Right lobe of liver (tissue), 6 donors: Measurements from ENCODE around the gene C9orf72. TPM values are rescaled to one million over a fixed set of nuclear protein-coding genes. Genes with fewer than 3 reads are reported as not detected.

ENCODE experiments used
- ATAC-seq, 4 donors: fragments of 200-7000 bp; cut with Tn5 transposase; one replicate each; pipeline ENCODE4 v1.9.1; 2020; ENCODE audit warnings: mild to moderate bottlenecking in 4 of 4, moderate library complexity in 4 of 4
- DNase-seq, 3 donors: peaks; one replicate each; pipeline ENCODE4 v3.0.0-alpha.2; 2020
- H3K27ac ChIP-seq, 3 donors: fragments of 200-600 bp; one replicate each; pipeline ENCODE4 v1.8.0; 2022
- H3K27me3 ChIP-seq, 2 donors: fragments of 200-600 bp; one replicate each; pipeline ENCODE4 v1.8.0; 2022
- H3K36me3 ChIP-seq, 4 donors: fragments of 200-600 bp; sonication (generic) in 1 of 4; one replicate each; pipeline versions ENCODE4 v1.5.1 to v1.8.0; 2017 to 2022; ENCODE audit warnings: control low read depth in 1 of 4
- H3K4me1 ChIP-seq, 4 donors: fragments of 200-600 bp; sonication (generic) in 1 of 4; one replicate each; pipeline versions ENCODE4 v1.5.1 to v1.8.0; 2017 to 2022; ENCODE audit warnings: control low read depth in 1 of 4
- H3K4me3 ChIP-seq, 3 donors: fragments of 200-600 bp; one replicate each; pipeline ENCODE4 v1.8.0; 2022
- H3K9me3 ChIP-seq, 4 donors: fragments of 200-600 bp; sonication (generic) in 1 of 4; one replicate each; pipeline versions ENCODE4 v1.5.1 to v1.8.0; 2017 to 2022; ENCODE audit warnings: control low read depth in 1 of 4
- POLR2A ChIP-seq: fragments of 450-650 bp; IDR thresholded peaks from one replicate; pipeline ENCODE4 v1.6.1; 2017; ENCODE audit warnings: antibody characterized with exemption, mild to moderate bottlenecking
- WGBS: methylation state at CpG from one replicate; pipeline ENCODE4 v1.1.6; 2018; ENCODE audit warnings: low coverage, low lambda C conversion rate; ENCODE audit not compliant: insufficient coverage; ENCODE audit errors: missing lambda C conversion rate; 5-methylcytosine and 5-hydroxymethylcytosine counted together
- intact Hi-C, 2 donors: fragments of 100-400 bp; cut with DNase I; formaldehyde crosslinking; loops; one replicate each; pipeline versions ENCODE4 v1.11.2 to v1.14.1; 2022
- total RNA-seq, 6 experiments: library from RNA; depleted of rRNA in 2 of 6; stranded (reverse); fragments of >200 nt in 2 of 6; fragmentation: NEBNext Ultra II Directional in 3 of 6; extraction: Animal tissue kit (Norgen Biotek cat#: 25700) in 3 of 6; gene quantifications; one replicate each; pipeline versions ENCODE4 v1.1.0 to v1.2.4, GENCODE V29; 2016 to 2023
- TF ChIP-seq, protein P1 (sequence below), 4 donors: fragments of 200-600 bp in 3 of 4; fragments of 450-650 bp in 1 of 4; IDR thresholded peaks; one replicate each; pipeline versions ENCODE4 v1.5.1 to v1.8.0; 2016 to 2022; ENCODE audit warnings: antibody characterized with exemption in 4 of 4, mild to moderate bottlenecking in 2 of 4
- donor health status: DM: no; HTN: yes; CAD: no.
- donor health status: DM: no; HTN: no; CAD: no.
- donor health status: DM: no; HTN: no; CAD: no.
- donor health status: DM: no; HTN: yes; CAD: no.
- donor health status: DM: no; HTN: yes; CAD: no.

Gene C9orf72
- total RNA-seq, 6 experiments from 2014 or later = 4.9 to 7.7 (median 6.8) TPM

DNA sequence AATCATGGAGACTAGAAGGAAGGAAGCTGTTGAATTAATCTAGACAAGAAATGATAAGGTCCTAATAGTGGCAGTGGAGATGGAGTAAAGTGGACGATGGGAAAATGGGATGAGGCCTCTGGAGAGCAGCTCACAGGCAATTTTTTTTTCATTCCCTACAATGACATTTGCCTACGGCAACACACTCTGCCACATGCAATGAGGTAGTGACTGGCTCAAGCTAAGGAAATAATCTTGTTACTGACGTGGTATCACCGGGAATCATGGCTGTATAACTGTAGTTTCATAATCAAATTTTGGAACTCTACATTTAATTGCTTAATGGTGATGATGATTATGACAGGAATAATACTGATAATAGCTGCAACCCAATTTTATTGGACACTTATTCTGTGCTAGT lies 31.5 kb downstream of the C9orf72 start:
- Histone ChIP-seq H3K9me3 (no peaks in the 10 kb centered on the region), H3K36me3 (no peaks in the 10 kb centered on the region), H3K4me1 (peaks cover 0 to 41% (median 12%) of the 10 kb centered on the region in 4 donors), H3K27me3 (no peaks in the 10 kb centered on the region), H3K4me3 (no peak overlapping the region), H3K27ac (no peak overlapping the region)
- DNase-seq (no peak), ATAC-seq (no peak)
- WGBS = 93% methylated on average over 4 of the region's 4 CpGs
- no peak for TF ChIP-seq POLR2A
- TF ChIP-seq, protein P1, sequence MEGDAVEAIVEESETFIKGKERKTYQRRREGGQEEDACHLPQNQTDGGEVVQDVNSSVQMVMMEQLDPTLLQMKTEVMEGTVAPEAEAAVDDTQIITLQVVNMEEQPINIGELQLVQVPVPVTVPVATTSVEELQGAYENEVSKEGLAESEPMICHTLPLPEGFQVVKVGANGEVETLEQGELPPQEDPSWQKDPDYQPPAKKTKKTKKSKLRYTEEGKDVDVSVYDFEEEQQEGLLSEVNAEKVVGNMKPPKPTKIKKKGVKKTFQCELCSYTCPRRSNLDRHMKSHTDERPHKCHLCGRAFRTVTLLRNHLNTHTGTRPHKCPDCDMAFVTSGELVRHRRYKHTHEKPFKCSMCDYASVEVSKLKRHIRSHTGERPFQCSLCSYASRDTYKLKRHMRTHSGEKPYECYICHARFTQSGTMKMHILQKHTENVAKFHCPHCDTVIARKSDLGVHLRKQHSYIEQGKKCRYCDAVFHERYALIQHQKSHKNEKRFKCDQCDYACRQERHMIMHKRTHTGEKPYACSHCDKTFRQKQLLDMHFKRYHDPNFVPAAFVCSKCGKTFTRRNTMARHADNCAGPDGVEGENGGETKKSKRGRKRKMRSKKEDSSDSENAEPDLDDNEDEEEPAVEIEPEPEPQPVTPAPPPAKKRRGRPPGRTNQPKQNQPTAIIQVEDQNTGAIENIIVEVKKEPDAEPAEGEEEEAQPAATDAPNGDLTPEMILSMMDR (IDR thresholded peaks at IDR 0.05) = no peak
- intact Hi-C loops = loop anchor here in 1 of 2 donors (5.0 kb wide), 1 partner anchor 209 kb away; no protein-coding TSS in a partner anchor

DNA sequence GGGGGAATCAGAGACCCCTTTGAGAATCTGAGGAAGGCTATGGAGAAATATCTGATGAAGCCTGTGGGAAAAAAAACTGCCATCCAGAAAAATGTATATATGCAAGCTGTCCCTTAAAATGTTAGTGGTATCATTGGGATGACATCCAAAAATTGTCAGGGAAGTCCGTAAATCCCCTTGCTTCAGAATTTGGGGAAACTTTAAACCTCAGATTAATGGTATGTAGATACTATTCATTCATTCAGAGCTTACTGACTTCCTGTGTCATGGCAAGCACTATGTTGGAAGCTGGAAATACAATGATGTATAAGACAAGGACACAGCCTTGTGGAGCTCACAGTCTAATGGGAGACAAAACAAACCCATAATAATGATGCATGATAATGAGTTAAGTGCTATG lies 32.8 kb downstream of the C9orf72 start:
- ATAC-seq = peak in 1 of 4 donors; percentile 3
- 38% methylated on average over 1 of the region's 1 CpG for WGBS
- H3K27me3 ChIP-seq = no peaks in the 10 kb centered on the region

DNA sequence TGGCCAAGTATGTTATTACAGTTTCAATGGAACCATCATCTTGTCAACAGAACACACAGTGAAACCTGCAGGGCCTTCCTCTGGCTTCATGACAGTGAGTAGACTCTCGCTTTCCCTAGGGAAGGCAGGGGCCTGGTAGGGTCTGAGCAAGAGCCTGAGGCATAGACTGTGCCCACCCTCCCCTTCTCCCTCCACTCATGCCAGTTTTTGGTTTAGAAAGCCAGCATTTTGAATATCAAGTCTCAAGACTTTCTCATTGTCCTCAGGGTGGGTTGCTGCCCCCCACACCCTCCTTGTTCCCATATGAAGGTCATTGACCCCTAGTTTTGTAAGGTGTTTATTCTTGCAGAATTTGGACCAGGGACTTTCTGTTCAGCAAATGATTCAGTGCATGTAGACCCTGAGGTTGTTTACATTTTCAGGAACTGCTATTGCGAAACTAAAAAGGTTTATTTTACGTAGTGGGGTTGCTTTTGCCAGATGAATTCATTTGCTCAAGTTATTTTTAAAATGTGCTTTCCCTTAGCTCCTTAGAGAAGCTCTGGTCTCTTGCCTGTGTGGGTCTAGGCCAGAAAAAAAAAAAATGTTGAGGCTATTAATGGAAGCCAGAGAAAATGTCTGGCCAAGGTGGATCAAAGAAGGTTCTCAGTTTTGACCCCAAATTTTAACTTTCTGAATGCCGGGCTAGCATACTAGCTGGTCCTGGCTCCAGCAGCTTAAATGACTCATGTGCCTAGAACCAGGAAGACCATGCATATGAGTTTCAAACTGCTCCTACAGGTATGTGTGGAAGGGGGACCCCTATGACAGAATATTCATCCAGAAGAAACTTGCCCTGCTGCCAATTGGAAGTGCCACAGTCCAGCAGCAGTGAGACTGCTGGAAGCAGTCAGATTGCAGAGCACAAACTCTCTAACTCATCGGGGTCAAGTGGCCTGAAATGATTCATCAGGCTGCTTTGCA lies 33.5 kb downstream of the C9orf72 start:
- Histone ChIP-seq H3K9me3 (no peaks in the 10 kb centered on the region), H3K4me3 (no peak overlapping the region), H3K27ac (peak overlapping the region; percentile 75 to 82 (median 80)), H3K4me1 (peaks cover 0 to 43% (median 12%) of the 10 kb centered on the region in 4 donors), H3K27me3 (no peaks in the 10 kb centered on the region), H3K36me3 (no peaks in the 10 kb centered on the region)
- intact Hi-C loops = loop anchor here in 1 of 2 donors (5.0 kb wide), 1 partner anchor 207 kb away; no protein-coding TSS in a partner anchor
- TF ChIP-seq, protein P1 (IDR thresholded peaks at IDR 0.05) = no peak
- TF ChIP-seq POLR2A = no peak
- WGBS = 26% methylated on average over 5 of the region's 5 CpGs
- ATAC-seq (peak; percentile 74 to 88 (median 80)), DNase-seq (peak in 2 of 3 donors; percentile 35 to 61)

More for the DNA sequence above, 32.8 kb downstream of the C9orf72 start:
- Histone ChIP-seq H3K27ac (peak overlapping the region; percentile 75 to 82 (median 80)), H3K4me1 (peaks cover 0 to 43% (median 12%) of the 10 kb centered on the region in 4 donors), H3K4me3 (no peak overlapping the region), H3K9me3 (no peaks in the 10 kb centered on the region), H3K36me3 (no peaks in the 10 kb centered on the region)
- no peak for DNase-seq
- intact Hi-C loops = loop anchor here in 1 of 2 donors (5.0 kb wide), 1 partner anchor 208 kb away; no protein-coding TSS in a partner anchor
- TF ChIP-seq, protein P1 (IDR thresholded peaks at IDR 0.05) = no peak
- TF ChIP-seq POLR2A = no peak

DNA sequence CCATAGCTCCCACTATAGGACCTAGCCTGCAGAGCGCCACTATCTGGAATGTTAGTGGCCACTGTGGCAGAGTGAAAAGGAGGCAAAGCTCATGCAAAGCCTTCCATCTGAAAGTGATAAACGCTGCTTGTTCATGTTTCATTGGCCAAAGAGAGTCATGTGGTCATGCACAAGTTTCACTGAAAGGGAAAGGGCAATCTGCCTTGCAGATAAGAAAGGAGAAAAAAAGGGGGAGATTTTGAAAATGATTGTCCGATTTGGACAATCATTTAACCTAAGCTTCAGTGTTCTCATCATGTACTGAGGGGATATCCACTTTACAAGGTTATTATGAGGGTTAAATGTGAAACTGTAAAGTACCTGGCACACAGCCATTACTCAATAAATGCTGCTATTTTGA lies 34.6 kb downstream of the C9orf72 start:
- Histone ChIP-seq H3K36me3 (no peaks in the 10 kb centered on the region), H3K4me1 (peaks cover 0 to 43% (median 12%) of the 10 kb centered on the region in 4 donors), H3K4me3 (no peak overlapping the region), H3K27me3 (no peaks in the 10 kb centered on the region), H3K27ac (peak overlapping the region; percentile 6 to 82 (median 80)), H3K9me3 (no peaks in the 10 kb centered on the region)
- peak in 1 of 4 donors; percentile 7 for ATAC-seq
- intact Hi-C loops = no loop called here
- no peak for DNase-seq
- WGBS = 64% methylated on average over 3 of the region's 3 CpGs
- TF ChIP-seq, protein P1 (IDR thresholded peaks at IDR 0.05) = no peak
- no peak for TF ChIP-seq POLR2A
